ENCODE measurements around the gene KCNN3.

DNA sequence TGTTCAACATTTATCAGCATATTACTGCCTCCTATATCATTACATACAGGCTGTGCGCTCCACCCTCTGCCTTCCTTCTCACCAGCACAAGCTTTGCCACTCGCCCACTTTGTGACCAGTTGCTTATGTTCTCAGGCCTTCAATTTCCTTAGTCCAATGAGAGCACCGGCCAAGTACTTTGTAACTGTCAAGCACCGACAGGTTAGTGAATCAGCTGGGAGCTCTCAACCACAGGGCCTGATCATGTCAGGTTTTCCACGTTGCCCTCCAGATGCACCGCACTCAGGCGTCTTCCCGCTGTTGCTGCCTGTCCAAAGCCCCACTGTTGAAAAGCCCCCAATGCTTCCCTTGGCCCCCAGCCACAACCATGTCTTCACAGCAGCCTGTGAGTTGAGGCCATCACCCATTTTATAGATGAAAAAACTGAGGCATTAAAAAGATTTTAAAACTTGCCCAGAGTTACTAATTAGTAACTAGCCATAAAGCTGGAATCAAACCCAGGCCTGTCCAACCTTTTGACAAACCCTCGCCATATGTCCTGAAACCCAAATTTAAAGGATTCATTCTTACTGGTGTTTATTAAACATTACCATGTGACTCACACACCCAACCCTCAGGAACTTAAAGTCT lies 3.4 kb upstream of the KCNN3 start:
- TF ChIP-seq, protein P1, sequence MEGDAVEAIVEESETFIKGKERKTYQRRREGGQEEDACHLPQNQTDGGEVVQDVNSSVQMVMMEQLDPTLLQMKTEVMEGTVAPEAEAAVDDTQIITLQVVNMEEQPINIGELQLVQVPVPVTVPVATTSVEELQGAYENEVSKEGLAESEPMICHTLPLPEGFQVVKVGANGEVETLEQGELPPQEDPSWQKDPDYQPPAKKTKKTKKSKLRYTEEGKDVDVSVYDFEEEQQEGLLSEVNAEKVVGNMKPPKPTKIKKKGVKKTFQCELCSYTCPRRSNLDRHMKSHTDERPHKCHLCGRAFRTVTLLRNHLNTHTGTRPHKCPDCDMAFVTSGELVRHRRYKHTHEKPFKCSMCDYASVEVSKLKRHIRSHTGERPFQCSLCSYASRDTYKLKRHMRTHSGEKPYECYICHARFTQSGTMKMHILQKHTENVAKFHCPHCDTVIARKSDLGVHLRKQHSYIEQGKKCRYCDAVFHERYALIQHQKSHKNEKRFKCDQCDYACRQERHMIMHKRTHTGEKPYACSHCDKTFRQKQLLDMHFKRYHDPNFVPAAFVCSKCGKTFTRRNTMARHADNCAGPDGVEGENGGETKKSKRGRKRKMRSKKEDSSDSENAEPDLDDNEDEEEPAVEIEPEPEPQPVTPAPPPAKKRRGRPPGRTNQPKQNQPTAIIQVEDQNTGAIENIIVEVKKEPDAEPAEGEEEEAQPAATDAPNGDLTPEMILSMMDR (conservative IDR thresholded peaks at IDR 0.05; ENCODE audit: low read depth, low read length) = no peak
- TF ChIP-seq EZH2 (IDR thresholded peaks at IDR 0.05; ENCODE audit: low read length, unreplicated experiment) = no peak
